Suppressor macrophage treated with lipopolysaccharide for 1 hour (primary cell): Measurements from ENCODE around the gene LSM7.

Experiments
- DNase-seq, 3 donors: peaks; one replicate each; pipeline ENCODE4 v3.0.0-alpha.2; 2020 to 2022

The LSM7 gene

DNA sequence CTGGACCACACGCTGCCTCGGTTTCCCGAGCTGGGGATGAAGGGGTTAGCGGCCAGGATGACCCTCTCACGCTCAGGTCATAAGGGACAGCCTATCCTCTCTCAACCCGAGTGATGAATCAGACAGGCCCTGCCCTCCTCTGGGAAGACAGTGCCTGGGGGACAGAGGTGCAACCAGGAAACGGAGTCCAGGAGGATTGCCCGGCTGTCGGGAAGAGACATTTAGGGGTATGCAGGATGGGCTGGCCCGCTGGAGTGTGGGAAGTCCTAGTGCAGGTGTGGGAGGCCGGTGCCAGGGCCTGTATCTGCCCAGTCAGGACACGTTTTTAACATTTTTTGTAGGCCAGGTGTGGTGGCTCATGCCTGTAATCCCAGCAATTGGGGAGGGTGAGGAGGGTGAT, 8.3 kb downstream of the LSM7 start:
- no peak for DNase-seq

DNA sequence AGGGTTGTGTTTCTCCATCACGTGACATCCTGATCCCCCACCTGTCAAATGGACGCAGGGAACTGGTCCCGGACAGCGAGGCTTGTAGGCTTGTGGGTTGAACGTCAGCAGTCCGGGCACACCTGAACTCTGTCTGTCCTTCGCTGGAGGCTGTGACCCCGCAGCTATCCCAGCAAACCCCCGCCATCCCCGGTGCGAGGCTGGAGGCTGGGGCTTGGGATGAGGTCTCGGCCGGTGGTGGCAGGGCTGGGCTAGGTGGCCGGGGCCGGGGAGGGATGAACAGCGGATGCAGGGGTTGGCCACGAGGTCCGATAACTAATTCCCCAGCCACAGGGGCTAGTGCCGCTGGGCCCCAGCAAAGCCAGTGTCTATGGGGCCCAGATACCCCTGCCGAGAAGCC, 8.8 kb downstream of the LSM7 start:
- no peak for DNase-seq

DNA sequence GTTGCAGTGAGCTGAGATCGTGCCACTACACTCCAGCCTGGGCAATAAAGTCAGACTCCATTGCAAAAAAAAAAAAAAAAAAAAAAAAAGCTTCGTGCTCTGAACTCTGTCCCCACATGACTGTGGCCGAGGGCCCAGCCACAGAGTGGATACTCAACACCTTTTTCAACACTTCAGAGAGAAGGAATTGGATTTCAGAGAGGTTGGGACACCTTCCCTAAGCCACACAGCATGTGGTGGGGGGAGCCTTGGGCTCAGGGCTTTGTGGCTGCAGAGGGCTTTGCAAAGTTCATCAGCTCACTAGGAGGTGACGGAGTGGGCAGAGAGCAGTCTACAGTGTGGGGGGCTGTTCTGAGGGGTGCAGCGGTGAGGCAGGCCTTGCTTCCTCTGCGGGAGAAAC, 9.5 kb downstream of the LSM7 start:
- DNase-seq: no peak

DNA sequence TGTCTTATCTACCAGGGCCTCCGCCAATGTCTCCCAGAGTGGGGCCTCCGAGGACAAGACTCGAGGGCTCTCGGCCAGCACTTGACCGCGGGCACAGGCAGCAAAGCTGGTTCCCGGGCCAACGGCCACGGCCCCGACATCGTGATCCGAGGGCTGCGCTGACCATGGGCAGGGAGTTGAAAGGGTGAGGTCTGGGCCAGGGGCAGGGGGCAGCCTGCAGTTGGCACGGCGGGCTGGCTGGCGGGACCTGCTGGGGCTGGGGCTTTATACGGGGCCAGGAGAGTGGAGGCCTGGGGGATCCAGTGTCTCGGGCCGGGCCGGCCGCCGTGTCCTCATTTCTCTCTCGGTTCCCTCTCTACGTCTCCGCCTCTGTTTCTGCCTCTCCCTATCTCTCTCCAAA, 10.6 kb downstream of the LSM7 start:
- no peak for DNase-seq

DNA sequence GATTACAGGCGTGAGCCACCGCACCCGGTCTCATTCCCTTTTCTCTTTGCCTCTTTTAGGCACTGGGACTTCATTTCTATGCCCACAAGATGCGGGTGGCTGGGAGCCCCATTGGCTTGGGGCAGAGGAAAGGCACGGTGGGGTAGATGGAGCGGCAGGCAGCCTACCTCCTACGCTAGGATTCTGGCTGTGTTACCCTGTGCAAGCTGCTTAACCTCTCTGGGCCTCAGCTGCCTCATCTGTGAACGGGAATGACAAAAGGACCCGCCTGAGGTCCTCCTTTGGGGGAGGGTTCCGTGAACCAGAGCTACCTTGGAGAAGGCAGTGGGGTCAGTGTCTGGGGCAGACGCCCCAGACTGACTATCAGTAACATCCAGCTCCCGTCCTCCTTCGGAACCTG, 11.1 kb downstream of the LSM7 start:
- no peak for DNase-seq

DNA sequence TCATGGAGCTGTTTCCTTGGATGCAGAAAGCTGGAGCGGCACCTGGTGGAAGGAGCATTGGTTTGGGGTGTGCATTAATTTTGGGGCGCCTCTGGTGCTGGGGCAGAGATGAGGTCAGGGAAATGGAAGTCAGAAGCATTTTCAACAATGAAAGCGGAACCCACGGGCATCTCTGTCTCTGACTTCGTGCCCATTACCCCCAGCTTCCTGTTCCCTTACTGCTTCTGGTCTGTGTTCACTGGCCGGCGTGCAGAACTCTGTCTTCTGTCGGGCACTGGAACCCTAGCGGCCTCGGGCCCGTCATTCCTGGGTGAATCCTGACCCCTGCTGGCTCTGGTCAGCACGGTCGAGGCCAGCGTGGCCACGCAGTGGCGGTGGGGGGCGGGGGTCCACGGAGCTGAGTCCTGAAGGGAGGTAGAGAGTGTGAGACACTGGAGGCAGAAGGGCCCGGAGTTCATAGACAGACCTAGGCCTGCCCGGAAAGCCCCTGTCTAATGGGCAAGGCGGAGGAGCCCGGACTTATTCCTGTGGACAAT, 12.5 kb downstream of the LSM7 start:
- DNase-seq: peak; percentile 87 to 94 (median 92)

DNA sequence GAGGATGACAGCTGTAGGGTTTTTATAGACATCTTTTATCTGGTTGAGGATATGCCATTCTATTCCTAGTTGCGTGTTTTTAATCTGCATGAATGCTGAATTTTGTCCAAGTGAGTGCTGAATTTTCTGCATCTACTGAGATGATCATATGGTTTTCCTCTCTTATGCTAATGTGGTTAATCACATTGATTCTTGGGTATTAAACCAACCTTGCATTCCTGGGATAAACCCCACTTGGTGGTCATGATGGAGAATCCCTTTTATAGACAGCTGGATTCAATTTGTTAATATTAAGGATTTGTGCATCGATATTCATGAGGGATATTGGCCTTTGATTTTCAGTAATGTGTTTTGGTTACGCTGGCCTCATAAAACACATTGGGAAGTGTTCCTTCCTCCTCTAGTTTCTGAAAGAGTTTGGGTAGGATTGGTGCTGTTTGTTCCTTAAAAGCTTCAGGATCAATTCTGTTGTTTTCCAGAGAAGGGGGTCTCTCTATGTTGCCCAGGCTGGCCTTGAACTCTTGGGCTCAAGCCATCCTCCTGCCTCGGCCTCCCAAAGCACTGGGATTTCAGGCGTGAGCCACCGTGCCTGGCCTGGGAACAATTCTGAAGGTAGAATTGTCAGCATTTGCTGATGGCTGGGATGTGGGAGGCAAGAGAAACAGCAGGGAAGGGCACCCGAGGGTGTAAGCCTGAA, 13.1 kb downstream of the LSM7 start:
- DNase-seq: no peak

DNA sequence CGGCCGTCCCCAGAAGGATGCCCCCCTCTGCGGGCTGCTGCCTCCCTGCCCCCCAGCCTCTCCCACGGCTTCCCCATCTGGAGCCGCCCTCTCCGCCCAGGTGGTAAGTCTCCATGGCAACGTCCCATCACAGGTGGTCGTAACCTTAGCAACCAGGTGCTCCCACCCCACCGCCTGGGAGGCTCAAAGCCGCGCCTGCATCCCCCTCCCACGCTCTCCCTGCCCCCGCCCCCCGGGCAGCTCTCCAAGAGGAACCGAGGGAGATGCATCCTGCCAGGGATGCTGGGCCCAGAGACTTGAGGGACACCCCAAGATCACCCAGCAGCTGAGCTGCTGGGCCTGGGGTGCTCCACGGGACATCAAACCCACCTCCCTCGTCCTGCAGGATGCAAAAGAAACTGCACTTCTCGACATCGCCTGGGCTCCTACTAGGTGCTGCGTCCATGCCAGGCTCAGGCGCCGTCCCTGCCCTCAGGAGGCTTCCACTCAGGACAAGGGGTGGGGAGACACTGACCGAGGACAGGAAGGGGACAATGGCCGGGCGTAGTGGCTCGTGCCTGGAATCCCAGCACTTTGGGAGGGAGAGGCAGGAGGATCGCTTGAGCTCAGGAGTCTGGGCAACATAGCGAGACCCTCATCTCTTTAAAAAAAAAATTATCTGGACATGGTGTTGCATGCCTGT, 15.4 kb downstream of the LSM7 start:
- no peak for DNase-seq

DNA sequence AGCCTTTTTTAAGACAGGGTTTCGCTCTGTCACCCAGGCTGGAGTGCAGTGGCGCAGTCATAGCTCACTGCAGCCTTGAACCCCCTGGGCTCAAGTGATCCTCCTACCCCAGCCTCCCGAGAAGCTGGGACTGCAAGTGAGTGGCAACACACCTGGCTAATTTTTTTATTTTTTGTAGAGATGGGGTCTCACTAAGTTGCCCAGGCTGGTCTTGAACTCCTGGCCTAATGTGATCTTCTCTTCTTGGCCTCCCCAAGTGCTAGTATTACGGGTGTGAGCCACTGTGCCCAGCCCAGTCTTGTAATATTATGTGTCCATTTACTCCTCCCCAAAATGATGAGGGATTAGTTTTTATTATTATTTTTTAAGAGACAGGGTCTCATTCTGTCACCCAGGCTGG, 17.3 kb downstream of the LSM7 start:
- DNase-seq: no peak

DNA sequence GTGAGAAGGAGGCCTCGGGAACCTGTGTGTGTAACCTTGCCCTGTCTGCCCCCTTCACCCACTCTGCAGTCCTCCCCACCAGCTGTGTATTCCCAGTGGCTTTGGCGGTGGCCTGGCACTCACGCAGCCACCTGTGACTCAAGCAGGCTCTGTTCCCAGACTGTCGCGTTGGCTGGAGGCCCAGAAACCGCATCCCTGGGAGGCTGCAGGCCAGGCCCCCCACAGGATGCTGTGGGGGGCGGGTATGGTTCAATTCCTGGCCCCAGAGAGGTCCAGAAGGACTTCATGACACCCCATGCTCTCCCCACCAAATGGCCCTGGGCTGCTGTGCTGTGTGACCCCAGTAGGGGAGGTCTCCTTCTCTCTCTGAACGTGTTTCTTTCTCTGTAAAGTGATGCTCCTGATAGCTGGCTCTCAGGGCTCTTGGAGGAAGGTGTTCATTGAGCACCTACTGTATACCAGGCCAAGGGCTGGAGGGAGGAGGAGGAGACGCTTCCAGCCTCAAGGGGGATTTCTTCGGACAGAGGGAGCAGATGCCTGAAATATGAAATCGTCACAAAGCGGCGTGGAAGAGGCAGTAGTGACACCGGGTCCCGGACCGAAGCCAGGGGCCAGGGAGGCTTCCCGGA, 18.5 kb downstream of the LSM7 start:
- DNase-seq: no peak

DNA sequence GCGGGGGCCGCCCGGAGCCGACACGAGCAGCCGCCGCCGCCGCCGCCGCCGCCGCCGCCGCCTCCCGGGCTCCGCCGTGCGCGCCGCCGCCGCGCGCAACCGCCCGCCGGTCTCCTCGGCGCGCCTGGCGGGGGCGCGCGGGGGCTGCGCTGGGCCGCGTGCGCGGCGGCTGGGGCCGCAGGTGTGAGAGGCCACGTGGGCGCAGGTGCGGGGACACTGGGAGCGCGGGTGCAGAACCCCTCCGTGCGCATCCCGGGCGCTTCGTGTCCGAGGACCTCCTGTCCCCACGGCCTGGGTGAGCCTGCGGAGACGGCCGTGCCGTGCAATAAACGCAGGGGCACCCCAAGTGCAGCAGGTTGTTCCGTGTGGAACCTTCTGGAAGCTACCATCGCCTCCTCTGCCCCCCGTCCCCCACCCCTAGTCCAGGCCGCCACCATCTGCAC, 20.3 kb downstream of the LSM7 start, which contains the start of gene LINGO3:
Gene LINGO3 (minus strand): TSS at position 41 of the 443 bp plus-strand sequence. CDS start 16,378 bp downstream, outside the sequence.
- DNase-seq: peak in 1 of 3 donors; percentile 47

DNA sequence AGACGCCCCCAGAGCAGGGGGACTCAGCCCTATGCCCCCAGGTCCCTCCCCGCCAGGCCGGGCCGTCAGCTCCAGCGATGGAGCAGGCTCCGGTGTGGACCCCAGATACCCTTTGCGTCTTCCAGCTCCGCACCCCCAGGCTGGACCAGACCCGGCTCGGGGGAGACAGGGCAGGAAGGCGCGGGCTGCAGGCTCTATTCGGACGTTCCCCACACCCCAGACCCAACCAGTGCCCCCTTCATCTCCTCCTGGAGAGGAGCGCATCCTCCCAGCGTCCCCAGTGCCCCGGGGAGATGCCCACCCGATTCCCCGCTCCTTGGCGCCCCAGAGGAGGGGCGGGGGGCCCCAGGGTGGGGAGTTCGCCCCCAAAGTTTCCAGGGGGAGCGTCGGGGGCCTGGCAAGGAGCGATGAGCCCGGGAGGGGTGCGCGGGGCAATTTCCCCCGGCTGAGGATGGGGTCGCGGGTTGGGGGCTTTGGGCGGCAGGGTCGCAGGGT, 20.8 kb downstream of the LSM7 start:
- no peak for DNase-seq

DNA sequence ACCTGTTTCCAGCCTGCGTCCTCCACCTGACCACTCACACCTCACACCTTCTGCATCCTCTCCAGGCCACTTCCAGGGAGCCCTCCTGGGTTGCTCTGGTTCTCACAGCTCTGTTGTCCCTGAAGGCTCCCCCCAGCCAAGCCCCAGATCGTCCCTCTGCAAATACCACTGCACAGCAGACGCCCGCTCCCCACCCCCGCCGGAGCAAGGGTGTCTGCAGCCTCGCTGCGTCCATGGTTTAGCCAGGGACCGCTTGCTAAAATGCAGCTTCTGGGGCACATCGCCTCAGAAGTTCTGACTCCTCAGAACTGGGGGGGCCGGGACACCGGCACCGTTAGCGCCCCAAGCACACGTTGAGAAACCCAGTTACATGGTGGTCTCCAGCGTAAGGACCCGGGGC, 21.4 kb downstream of the LSM7 start:
- no peak for DNase-seq

DNA sequence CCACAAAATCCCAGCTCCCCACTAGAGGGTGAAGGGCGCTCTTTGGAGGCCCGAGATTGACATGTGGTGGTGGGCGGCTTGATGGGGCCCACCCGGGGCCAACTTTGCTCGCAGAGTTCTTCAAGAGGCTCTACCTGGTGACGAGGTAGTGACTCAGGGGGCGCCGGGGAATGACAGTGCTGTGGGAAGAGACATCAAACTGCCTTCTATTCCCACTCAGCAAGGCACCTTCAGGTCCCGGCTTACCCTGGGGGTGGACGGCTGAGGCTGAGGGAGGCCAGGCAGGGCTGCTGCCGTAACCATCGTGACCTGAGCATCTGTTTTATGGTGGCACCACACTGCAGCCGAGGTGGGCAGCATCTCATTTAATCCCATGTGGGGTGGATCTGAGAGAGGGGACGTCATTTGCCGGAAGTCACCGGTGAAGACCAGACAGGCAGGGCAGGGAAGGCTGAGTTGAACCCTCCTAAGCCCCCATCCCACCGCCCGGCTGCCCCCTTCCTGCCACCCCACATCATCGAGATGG, 22.0 kb downstream of the LSM7 start:
- DNase-seq: no peak

DNA sequence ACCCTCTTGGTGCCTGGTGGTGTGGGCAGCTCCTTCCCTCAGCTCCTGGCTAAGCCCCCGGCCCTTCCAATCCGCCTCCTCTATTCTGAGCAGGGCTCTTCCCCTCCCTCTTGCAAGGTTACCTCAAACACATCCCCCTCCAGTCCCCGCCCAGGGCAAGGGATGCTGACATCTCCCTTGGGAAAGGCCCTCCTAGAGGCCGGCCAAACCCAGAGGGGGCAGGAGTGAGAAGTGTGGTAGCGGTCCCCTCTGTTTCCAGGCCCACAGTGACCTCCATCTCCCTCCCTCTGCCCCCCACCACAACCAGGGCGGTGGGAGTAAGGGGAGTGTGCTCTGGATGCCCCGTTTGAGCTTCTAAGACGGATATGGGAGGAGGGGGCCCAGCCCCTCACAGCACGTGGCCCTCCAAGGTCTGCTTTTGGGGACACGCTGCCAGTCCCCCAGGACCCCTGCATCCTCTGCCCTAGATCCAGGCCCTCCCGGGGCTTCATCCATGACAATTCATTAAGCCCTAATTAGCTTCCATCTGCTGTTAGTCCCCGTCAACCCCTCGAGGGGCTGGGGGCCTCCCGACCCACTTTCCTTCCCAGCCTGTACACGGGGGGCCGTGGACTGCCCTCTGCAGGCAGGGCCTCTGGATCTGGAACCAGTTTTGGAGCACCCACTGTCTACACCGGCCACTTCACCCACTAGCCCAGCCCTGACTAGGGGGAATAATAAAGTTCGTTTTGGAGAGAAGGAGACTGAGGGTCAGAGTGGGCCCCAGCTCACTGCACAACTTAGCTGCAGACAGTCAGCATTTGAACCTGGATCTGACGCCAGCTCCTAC, 22.7 kb downstream of the LSM7 start:
- no peak for DNase-seq

DNA sequence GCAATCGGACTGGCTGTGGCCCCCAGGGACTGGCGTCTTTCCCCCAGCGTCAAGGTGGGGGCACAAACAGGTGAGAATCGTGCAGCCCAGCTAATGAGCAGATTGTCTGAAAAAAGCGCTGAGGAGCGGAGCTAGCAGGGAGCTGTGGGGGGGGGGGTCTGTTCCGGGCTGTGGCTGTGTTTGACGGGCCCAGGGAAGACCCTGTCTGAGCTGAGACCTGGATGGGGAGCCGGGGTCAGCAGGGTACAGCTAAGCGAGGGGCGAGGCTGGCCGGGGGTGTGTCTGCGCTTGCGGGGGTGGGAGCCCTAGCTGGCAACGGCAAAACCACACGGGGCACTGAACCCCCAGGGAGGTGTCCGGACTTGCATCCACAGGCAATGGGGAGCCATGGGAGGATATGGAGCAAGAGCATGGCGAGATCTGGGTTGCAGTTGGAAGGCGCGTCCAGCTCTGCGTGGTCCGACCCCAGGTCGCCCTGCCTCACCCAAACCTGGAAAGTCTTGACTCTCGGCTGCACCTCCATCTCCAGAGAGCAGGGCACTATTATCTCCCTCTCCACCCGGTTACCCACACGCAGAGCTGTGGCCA, 25.1 kb downstream of the LSM7 start:
- no peak for DNase-seq

DNA sequence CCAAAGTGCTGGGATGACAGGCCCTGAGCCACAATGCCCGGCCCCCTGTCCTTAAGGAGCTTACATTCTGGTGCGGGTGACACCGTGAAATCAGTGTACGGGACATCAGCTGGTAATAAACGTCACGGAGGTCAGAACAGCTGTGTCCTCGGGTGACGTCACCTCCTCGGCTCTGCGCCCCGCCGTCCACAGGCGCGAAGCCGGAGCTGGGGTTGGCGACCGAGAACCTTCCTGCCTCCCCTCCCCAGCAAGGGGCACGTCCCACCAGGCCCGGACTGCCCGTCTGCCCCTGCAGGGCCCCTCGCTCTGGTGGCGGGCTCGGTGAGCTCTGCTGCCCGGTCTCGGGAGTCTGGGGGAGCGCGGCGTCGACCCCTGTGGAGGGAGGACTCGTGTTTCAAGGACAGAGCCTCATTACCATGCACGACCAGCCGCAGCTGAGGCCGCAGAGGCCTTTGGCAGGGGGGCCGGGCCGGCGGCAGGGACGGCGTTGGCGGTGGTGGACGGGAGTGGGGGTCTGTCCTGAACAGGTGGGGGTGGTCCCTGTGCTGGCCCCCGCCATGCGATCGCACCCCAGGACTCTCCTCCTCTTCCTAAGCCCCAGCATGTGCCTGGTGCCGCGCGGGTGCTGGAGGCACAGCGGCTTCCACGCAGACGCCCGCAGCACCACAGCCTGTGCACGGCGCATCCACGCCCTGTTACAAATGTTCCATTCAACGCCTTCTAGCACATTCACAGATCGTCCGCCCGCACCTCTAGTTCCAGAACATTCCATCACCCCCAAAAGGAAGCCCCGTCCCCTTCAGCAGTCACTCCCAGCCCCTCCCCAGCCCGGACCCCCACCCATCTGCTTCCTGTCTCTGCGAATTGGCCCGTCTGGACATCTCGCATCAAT, 25.8 kb downstream of the LSM7 start:
- DNase-seq: peak; percentile 70 to 75 (median 75)

DNA sequence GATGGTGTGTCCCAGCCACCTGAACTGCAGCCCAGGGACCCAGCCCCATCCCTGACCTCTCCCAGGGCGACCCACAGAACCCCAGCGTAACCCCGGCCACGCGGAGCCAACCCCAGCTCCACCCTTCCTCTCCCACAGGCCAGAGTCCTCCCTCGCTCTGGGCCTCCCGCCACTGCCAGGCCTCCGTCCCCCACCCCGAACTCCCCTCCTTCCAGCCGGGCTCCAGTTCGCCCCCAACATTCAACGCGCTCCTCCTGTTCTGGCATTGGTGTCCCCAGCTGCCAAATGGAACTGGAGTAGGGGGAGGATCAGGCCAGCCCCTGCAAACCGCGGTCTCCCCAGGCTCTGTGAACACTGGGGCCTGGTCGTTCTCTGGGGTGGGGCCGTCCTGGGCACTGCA, 27.9 kb downstream of the LSM7 start:
- DNase-seq: no peak

DNA sequence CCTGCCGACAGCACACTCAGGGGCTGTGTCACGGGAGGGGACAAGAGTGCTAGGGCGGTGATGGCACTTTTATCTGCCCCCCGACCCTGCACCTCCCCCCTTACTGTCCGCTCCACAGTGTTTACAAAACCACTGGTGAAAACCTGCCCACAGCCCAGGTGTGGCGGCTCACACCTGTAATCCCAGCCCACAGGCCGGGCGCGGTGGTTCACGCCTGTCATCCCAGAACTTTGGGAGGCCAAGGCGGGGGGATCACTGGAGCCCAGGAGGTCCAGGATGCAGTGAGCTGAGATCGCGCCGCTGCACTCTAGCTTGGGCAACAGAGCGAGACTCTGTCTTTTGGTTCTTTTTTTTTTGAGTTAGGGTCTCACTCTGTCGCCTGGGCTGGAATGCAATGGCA, 32.2 kb downstream of the LSM7 start:
- no peak for DNase-seq

DNA sequence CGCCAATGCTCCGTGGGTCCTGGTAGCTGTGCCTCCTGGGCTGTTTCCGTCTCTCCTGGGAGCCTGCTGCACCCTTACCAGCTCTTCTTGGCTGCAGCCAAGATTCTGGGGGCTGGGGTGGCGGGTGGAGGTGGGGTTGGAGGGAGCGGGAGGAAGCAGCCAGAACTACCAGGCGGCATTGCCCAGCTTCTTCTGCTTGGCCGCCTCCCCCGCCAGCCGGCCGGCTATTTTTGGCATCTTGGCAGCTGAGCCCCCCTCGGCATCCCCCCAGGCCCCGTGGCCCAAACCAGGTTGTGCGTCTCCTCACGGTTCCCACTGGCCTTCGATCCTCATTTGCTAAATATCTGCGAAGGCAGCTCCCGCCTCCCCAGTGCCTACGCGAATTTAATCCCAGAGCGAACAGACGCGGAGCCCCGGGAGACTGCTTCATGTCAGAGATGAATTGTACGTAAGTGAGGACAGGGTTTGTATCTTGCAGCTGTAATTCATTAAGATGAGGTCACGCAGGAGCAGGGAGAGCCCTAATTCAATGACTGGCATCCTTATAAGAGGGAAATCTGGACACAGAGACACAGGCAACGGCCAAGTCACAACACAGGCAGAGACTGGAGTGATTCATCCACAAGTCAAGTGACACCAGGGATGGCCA, 33.6 kb downstream of the LSM7 start:
- DNase-seq: peak in 1 of 3 donors; percentile 35
